ENCODE results near the gene NEIL3.
"Not testable (repeated sequence)": the region's sequence is repeated elsewhere in the genome, so short reads cannot be mapped to it uniquely, and the experiment has no call there.

The NEIL3 gene

DNA sequence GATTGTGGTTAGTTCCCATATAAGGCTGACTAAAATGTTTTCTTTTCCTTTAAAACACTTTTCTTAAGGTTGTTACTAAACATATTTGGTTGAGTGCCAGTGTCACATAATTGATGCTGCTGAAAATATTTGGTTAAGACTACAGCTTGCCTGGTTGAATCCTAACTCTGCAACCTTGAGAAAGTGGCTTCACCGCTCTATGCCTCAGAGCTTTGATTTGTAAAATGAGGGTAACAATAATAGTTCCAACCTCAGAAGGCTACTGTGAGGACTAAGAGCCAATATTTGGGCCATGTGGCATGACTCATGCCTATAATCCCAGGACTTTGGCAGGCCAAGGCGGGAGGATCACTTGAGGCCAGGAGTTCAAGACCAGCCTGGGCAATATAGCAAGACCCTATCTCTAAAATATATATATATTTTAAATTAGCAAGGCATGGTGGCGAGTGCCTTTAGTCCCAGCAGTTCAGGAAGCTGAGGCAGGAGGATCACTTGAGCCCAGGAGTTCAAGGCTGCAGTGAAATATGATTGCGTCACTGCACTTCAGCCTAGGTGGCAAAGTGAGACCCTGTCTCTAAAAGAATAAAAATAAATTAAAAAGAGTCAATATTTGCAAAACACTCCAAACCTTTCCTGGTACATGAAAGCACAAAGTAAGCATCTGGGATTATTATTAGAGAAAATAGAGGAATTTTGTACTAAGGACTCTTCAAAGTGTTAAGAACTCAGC is 7.1 kb upstream of the NEIL3 start:
- H3K4me2 ChIP-seq: no peak overlapping the region
- no peaks in the 10 kb centered on the region for H3K36me3 ChIP-seq (ENCODE audit: insufficient read depth)
- no peak overlapping the region for H3K9ac ChIP-seq
- TF ChIP-seq, protein P1, sequence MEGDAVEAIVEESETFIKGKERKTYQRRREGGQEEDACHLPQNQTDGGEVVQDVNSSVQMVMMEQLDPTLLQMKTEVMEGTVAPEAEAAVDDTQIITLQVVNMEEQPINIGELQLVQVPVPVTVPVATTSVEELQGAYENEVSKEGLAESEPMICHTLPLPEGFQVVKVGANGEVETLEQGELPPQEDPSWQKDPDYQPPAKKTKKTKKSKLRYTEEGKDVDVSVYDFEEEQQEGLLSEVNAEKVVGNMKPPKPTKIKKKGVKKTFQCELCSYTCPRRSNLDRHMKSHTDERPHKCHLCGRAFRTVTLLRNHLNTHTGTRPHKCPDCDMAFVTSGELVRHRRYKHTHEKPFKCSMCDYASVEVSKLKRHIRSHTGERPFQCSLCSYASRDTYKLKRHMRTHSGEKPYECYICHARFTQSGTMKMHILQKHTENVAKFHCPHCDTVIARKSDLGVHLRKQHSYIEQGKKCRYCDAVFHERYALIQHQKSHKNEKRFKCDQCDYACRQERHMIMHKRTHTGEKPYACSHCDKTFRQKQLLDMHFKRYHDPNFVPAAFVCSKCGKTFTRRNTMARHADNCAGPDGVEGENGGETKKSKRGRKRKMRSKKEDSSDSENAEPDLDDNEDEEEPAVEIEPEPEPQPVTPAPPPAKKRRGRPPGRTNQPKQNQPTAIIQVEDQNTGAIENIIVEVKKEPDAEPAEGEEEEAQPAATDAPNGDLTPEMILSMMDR (conservative IDR thresholded peaks at IDR 0.05; ENCODE audit: low read depth, low read length): no peak
- no peak overlapping the region for H2AFZ ChIP-seq (ENCODE audit: low read depth)
- H3K4me1 ChIP-seq (ENCODE audit: low read depth, poor library complexity, severe bottlenecking): peaks cover 19% of the 10 kb centered on the region
- H3K79me2 ChIP-seq (ENCODE audit: insufficient read depth, low read depth): no peaks in the 10 kb centered on the region
- H3K27ac ChIP-seq: no peak overlapping the region
- H3K27me3 ChIP-seq (ENCODE audit: insufficient read depth, low read depth): no peaks in the 10 kb centered on the region
- no peaks in the 10 kb centered on the region for H4K20me1 ChIP-seq (ENCODE audit: insufficient read depth)
- no peak overlapping the region for H3K4me3 ChIP-seq (IDR thresholded peaks at IDR 0.05; ENCODE audit: insufficient read depth, low read depth, low read length)

- Histone ChIP-seq H4K20me1 (ENCODE audit: insufficient read depth) (no peaks in the 10 kb centered on the region), H3K79me2 (ENCODE audit: insufficient read depth, low read depth) (no peaks in the 10 kb centered on the region), H3K36me3 (ENCODE audit: insufficient read depth) (no peaks in the 10 kb centered on the region), H2AFZ (ENCODE audit: low read depth) (no peak overlapping the region), H3K27ac (no peak overlapping the region), H3K4me3 (IDR thresholded peaks at IDR 0.05; ENCODE audit: insufficient read depth, low read depth, low read length) (no peak overlapping the region), H3K9ac (no peak overlapping the region), H3K4me1 (ENCODE audit: low read depth, poor library complexity, severe bottlenecking) (peaks cover 34% of the 10 kb centered on the region), H3K27me3 (ENCODE audit: insufficient read depth, low read depth) (no peaks in the 10 kb centered on the region), H3K4me2 (no peak overlapping the region)
- TF ChIP-seq, protein P1 (conservative IDR thresholded peaks at IDR 0.05; ENCODE audit: low read depth, low read length): no peak
Observed at GRCh38 chr4:177304094-177304493, 5.6 kb upstream of the NEIL3 start.

DNA sequence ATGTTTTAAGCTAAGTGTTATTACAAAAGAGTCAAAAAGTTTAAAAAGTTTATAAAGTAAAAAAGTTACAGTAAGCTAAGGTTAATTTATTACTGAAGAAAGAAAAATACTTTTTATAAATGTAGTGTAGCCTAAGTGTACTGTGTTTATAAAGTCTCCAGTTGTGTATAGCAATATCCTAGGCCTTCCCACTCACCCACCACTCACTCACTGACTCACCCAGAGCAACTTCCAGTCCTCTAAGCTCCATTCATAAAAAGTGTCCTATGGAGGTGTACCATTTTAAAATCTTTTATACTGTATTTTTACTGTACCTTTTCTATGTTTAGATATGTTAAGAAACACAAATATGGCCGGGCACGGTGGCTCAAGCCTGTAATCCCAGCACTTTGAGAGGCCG is 4.8 kb upstream of the NEIL3 start:
- not testable (repeated sequence) for H2AFZ ChIP-seq (ENCODE audit: low read depth); H4K20me1 ChIP-seq (ENCODE audit: insufficient read depth); H3K27ac ChIP-seq; H3K36me3 ChIP-seq (ENCODE audit: insufficient read depth); H3K4me3 ChIP-seq (IDR thresholded peaks at IDR 0.05; ENCODE audit: insufficient read depth, low read depth, low read length); H3K27me3 ChIP-seq (ENCODE audit: insufficient read depth, low read depth); H3K79me2 ChIP-seq (ENCODE audit: insufficient read depth, low read depth); H3K4me2 ChIP-seq; H3K9ac ChIP-seq
- H3K4me1 ChIP-seq (ENCODE audit: low read depth, poor library complexity, severe bottlenecking): peaks cover 37% of the 10 kb centered on the region

DNA sequence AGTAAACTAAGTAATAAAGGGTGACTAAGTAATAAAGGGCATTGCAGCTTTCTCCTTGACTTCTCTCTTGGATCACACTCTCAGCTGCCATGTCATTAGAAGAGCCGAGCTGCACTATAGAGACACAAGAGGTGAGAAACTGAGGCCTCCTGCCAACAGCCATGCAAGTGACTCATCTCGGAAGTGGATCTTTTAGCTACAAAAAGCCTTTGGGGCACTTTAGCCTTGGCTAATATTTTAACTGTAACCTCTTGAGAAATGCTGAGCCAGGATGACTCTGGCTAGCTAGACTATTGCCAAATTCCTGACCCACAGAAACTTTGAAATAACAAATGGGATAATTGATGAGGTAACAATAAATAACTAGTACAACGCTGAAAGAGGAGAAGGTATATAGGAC is 1.5 kb upstream of the NEIL3 start:
- Histone ChIP-seq H3K9ac (peak overlapping the region; percentile 88), H3K79me2 (ENCODE audit: insufficient read depth, low read depth) (peaks cover 30% of the 10 kb centered on the region), H3K27ac (peak overlapping the region; percentile 92), H3K4me2 (peak overlapping the region; percentile 95), H2AFZ (ENCODE audit: low read depth) (peak overlapping the region; percentile 82), H3K27me3 (ENCODE audit: insufficient read depth, low read depth) (no peaks in the 10 kb centered on the region), H3K36me3 (ENCODE audit: insufficient read depth) (no peaks in the 10 kb centered on the region), H4K20me1 (ENCODE audit: insufficient read depth) (no peaks in the 10 kb centered on the region), H3K4me1 (ENCODE audit: low read depth, poor library complexity, severe bottlenecking) (peaks cover 54% of the 10 kb centered on the region), H3K4me3 (IDR thresholded peaks at IDR 0.05; ENCODE audit: insufficient read depth, low read depth, low read length) (no peak overlapping the region)
- TF ChIP-seq, protein P1 (conservative IDR thresholded peaks at IDR 0.05; ENCODE audit: low read depth, low read length): no peak

DNA sequence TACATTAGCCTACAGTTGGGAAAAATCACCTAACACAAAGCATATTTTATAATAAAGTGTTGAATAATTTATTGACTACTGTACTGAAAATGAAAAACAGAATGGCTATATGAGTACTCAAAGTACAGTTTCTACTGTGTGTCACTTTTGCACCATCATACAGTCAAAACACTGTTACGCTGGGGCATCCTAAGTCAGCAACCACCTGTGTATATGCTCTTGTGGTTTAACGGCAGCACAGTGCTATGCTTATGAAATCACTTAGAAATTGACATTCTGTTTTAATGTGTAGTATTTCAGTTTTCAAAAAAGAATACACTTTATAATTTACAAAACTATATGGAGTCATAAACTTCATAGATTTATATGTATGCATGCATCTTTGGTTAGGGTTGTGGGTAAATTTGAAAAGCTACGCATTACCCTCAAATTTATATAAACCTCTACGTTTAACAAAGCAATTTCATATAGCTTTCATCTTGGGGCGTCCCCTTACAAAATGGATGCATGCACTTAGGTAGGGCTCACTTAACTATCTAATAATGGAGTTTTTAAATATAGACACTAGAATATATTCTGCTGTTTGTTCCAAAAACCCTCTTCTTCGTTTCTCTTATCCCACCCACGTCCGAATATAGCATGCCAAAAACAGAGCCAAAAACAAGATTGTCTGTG is 690 bp upstream of the NEIL3 start:
- TF ChIP-seq, protein P1 (conservative IDR thresholded peaks at IDR 0.05; ENCODE audit: low read depth, low read length): no peak
- Histone ChIP-seq H3K4me3 (IDR thresholded peaks at IDR 0.05; ENCODE audit: insufficient read depth, low read depth, low read length) (no peak overlapping the region), H2AFZ (ENCODE audit: low read depth) (peak overlapping the region; percentile 82), H3K9ac (peak overlapping the region; percentile 88), H3K27ac (peak overlapping the region; percentile 92), H3K27me3 (ENCODE audit: insufficient read depth, low read depth) (no peaks in the 10 kb centered on the region), H3K36me3 (ENCODE audit: insufficient read depth) (no peaks in the 10 kb centered on the region), H4K20me1 (ENCODE audit: insufficient read depth) (no peaks in the 10 kb centered on the region), H3K4me1 (ENCODE audit: low read depth, poor library complexity, severe bottlenecking) (peaks cover 62% of the 10 kb centered on the region), H3K79me2 (ENCODE audit: insufficient read depth, low read depth) (peaks cover 38% of the 10 kb centered on the region), H3K4me2 (peak overlapping the region; percentile 95)
